DMS153 treated with DMSO at 0.1 percent for 48 hours (cell line): ENCODE measurements around the gene HAT1.

Experiments used
- DNase-seq: peaks from one replicate; lab custom pipeline; 2025; ENCODE audit not compliant: unreplicated experiment; lab: John Stamatoyannopoulos, UW

Gene HAT1

DNA sequence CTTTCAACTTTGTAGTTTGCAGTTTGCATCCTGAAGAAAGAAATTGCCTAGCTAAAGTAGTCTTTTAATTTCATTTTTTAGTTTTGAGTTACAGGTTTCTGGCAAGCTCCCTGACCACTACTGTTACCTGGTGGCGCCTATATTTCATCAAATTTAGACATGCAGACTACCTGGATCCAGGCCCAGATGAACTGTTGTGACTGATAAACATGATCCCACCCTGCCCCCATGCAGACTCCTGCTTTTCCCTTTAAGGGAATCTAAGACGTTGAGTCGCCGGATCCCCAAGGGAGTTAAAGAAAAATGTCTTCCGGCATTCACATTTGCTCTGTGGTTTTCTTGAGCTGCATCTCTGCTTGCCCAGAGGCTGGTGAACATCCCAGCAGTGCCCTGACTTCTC, 99.7 kb downstream of the HAT1 start:
- no peak for DNase-seq

DNA sequence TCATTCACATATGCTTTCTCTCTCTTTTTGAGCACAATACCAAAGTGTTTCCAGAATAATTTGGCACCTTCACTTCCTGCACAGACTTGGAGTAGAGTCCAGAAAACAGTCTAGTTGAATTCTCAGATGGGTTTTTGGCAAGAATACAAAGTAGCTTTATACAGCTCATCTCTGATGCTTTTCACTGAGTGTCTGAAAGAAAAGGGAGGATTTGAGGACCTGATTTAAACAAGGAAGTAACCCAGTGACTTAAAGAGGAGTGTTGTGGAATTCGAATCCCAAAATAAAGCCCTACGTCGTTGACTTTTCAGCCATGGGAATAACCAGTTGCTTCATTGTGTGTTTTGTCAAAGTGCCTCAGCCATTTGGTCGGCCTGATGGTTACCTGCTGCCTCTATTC, 109.3 kb downstream of the HAT1 start:
- DNase-seq = no peak
